ENCODE measurements around the gene STK4. TPM values are rescaled to one million over a fixed set of nuclear protein-coding genes. Genes with fewer than 3 reads are reported as not detected.
A peak's percentile ranks its signal among the peaks of the same experiment; 100 is the strongest.

STK4 gene
- total RNA-seq, 1 experiment from 2014 or later: 41.2 TPM

- Mint-ChIP-seq H3K36me3 (no peaks in the 10 kb centered on the region), H3K9me3 (no peaks in the 10 kb centered on the region), H3K27ac (peak overlapping the region; percentile 79), H3K27me3 (ENCODE audit: low read depth) (no peaks in the 10 kb centered on the region), H3K4me3 (no peak overlapping the region), H3K4me1 (peaks cover 34% of the 10 kb centered on the region)
- ChIA-PET POLR2A (no interaction called here), CTCF (interaction anchor here (0.9 to 3.6 kb wide), 10 partner anchors 34 to 313 kb away, joined by 3 to 20 read pairs (median 3); partner anchors contain the start of genes SYS1 and TOMM34)
- TF ChIP-seq ATF2 (CRISPR knock-in tag; IDR thresholded peaks at IDR 0.05; ENCODE audit: borderline replicate concordance, low read depth) (no peak), RELA (CRISPR knock-in tag; IDR thresholded peaks at IDR 0.05; ENCODE audit: borderline replicate concordance) (no peak), SMAD4 (CRISPR knock-in tag; IDR thresholded peaks at IDR 0.05) (no peak), USF2 (CRISPR knock-in tag; IDR thresholded peaks at IDR 0.05) (no peak), NR2C2 (CRISPR knock-in tag; IDR thresholded peaks at IDR 0.05) (no peak)
- ATAC-seq: no peak
- no peak for DNase-seq (ENCODE audit: low spot score)
These were observed 83.7 kb downstream of the STK4 start for GRCh38 chr20:45049904-45050471.

- Mint-ChIP-seq H3K4me3 (no peak overlapping the region), H3K36me3 (no peaks in the 10 kb centered on the region), H3K27me3 (ENCODE audit: low read depth) (no peaks in the 10 kb centered on the region), H3K27ac (no peak overlapping the region), H3K4me1 (peaks cover 30% of the 10 kb centered on the region), H3K9me3 (no peaks in the 10 kb centered on the region)
- no peak for TF ChIP-seq NFYB (CRISPR knock-in tag; conservative IDR thresholded peaks at IDR 0.05; ENCODE audit: low read depth)
- no peak for TF ChIP-seq ZNF532 (CRISPR knock-in tag; IDR thresholded peaks at IDR 0.05; ENCODE audit: borderline replicate concordance)
- TF ChIP-seq ELF4 (CRISPR knock-in tag; IDR thresholded peaks at IDR 0.05; ENCODE audit: low read depth): no peak
- TF ChIP-seq ZNF423 (CRISPR knock-in tag; IDR thresholded peaks at IDR 0.05): no peak
- no peak for TF ChIP-seq GTF2I (CRISPR knock-in tag; conservative IDR thresholded peaks at IDR 0.05)
- no peak for TF ChIP-seq SP1 (CRISPR knock-in tag; conservative IDR thresholded peaks at IDR 0.05)
- TF ChIP-seq NFATC4 (CRISPR knock-in tag; IDR thresholded peaks at IDR 0.05): no peak
- no peak for TF ChIP-seq TCF7 (CRISPR knock-in tag; IDR thresholded peaks at IDR 0.05; ENCODE audit: low read depth)
- no peak for TF ChIP-seq SMAD3 (CRISPR knock-in tag; IDR thresholded peaks at IDR 0.05; ENCODE audit: borderline replicate concordance)
- TF ChIP-seq ZNF138 (CRISPR knock-in tag; conservative IDR thresholded peaks at IDR 0.05): no peak
- no peak for TF ChIP-seq PRDM15 (CRISPR knock-in tag; IDR thresholded peaks at IDR 0.05)
- TF ChIP-seq HMGA2 (CRISPR knock-in tag; IDR thresholded peaks at IDR 0.05): no peak
- TF ChIP-seq HMGXB4 (CRISPR knock-in tag; IDR thresholded peaks at IDR 0.05): no peak
- no peak for TF ChIP-seq ZNF317 (CRISPR knock-in tag; IDR thresholded peaks at IDR 0.05; ENCODE audit: borderline replicate concordance, low read depth)
- POLR2A ChIA-PET: no interaction called here
- DNase-seq (ENCODE audit: low spot score) (no peak), ATAC-seq (no peak)
- CTCF ChIA-PET: interaction anchor here (1.0 to 3.6 kb wide), 4 partner anchors 13 to 312 kb away, joined by 3 to 20 read pairs (median 6); partner anchors contain the start of gene SYS1
These were observed 85.1 kb downstream of the STK4 start for GRCh38 chr20:45051204-45052060.
